ENCODE data around the gene ACSS2.

GRCh38 chr20:34921436-34921835 lies 45.0 kb downstream of the ACSS2 start:
- TF ChIP-seq CTCF (IDR thresholded peaks at IDR 0.05) (no peak), POLR2A (IDR thresholded peaks at IDR 0.05) (no peak)
